ENCODE results near the gene ENOX2.

Gene ENOX2

GRCh38 chrX:130607431-130607830 lies 295.6 kb downstream of the ENOX2 start:
- DNase-seq: no peak

GRCh38 chrX:130606425-130606824 lies 296.6 kb downstream of the ENOX2 start:
- DNase-seq: no peak

GRCh38 chrX:130604882-130605281 lies 298.1 kb downstream of the ENOX2 start:
- DNase-seq: no peak

GRCh38 chrX:130594453-130594916 lies 308.5 kb downstream of the ENOX2 start:
- no peak for DNase-seq

- no peak for DNase-seq
These were observed 309.1 kb downstream of the ENOX2 start for GRCh38 chrX:130593911-130594310.

- DNase-seq: no peak
These were observed 310.8 kb downstream of the ENOX2 start for GRCh38 chrX:130592204-130592603.

GRCh38 chrX:130578906-130579305 lies 324.1 kb downstream of the ENOX2 start:
- no peak for DNase-seq

GRCh38 chrX:130577431-130577830 lies 325.6 kb downstream of the ENOX2 start:
- DNase-seq: no peak

GRCh38 chrX:130575831-130576389 lies 327.1 kb downstream of the ENOX2 start:
- peak in 1 of 2 donors; percentile 0 for DNase-seq

Measured in CD4-positive, alpha-beta T cell treated with Interleukin-4 for 1 hour (primary cell).